ENCODE data around the gene STH. TPM values are rescaled to one million over a fixed set of nuclear protein-coding genes. Genes with fewer than 3 reads are reported as not detected.

The STH gene
- total and polyA plus RNA-seq, 9 of the 15 experiments (the other 6 are each of a cell fraction or from before 2014, with no cell fraction given), result not detected

GRCh38 chr17:46010597-46011186 lies 11.6 kb downstream of the STH start:
- H3K4me1 ChIP-seq (replicated peaks in 1 of 2; ENCODE audit: control insufficient read depth in 2 of 2, insufficient read depth in 2 of 2, low read length in 2 of 2), result peaks cover 0 to 27% of the 10 kb centered on the region in 2 experiments; a peak in 4 of 5 replicates
- TF ChIP-seq ZNF121 (CRISPR knock-in tag; conservative IDR thresholded peaks at IDR 0.05), result no peak
- peak; percentile 42 to 55 (median 52); a peak in 4 of 6 replicates for TF ChIP-seq CTCF (IDR thresholded peaks at IDR 0.05 in 2 of 3, conservative IDR thresholded peaks at IDR 0.05 in 1 of 3; ENCODE audit: insufficient read depth in 2 of 3, low read depth in 1 of 3, low read length in 3 of 3)
- TF ChIP-seq NFXL1 (CRISPR knock-in tag; IDR thresholded peaks at IDR 0.05), result no peak
- TF ChIP-seq ZBTB5 (IDR thresholded peaks at IDR 0.05), result no peak
- no peak for TF ChIP-seq SUPT5H (IDR thresholded peaks at IDR 0.05)
- no peak for TF ChIP-seq ZNF263 (CRISPR knock-in tag; IDR thresholded peaks at IDR 0.05; ENCODE audit: borderline replicate concordance)
- no peak for TF ChIP-seq SAP30 (IDR thresholded peaks at IDR 0.05; ENCODE audit: borderline replicate concordance, insufficient read depth, low read depth, low read length, poor library complexity, severe bottlenecking)
- TF ChIP-seq RAD21 (CRISPR knock-in tag; conservative IDR thresholded peaks at IDR 0.05 in 1 of 2, IDR thresholded peaks at IDR 0.05 in 1 of 2), result peak in 1 of 2 experiments; percentile 46; a peak in 2 of 4 replicates
- TF ChIP-seq KAT2B (IDR thresholded peaks at IDR 0.05; ENCODE audit: low read depth, low read length), result no peak
- TF ChIP-seq ZFP36 (IDR thresholded peaks at IDR 0.05; ENCODE audit: low read depth, low read length, partially characterized antibody), result no peak
- TF ChIP-seq NFYB (IDR thresholded peaks at IDR 0.05; ENCODE audit: extremely low read depth, insufficient read length), result no peak
- no peak for TF ChIP-seq MEF2D (tag; conservative IDR thresholded peaks at IDR 0.05; ENCODE audit: low read depth)
- peak; percentile 16; the same call in 1 of the 2 replicates for TF ChIP-seq SMC3 (conservative IDR thresholded peaks at IDR 0.05; ENCODE audit: insufficient read depth, low read depth, low read length)
- no peak for TF ChIP-seq ZNF12 (CRISPR knock-in tag; IDR thresholded peaks at IDR 0.05)
- no peak for TF ChIP-seq MAFF (IDR thresholded peaks at IDR 0.05; ENCODE audit: low read length)
- TF ChIP-seq ILK (tag; IDR thresholded peaks at IDR 0.05; ENCODE audit: borderline replicate concordance, low read depth), result no peak
- no peaks in the 10 kb centered on the region for H3K9me3 ChIP-seq (replicated peaks; ENCODE audit: control insufficient read depth, insufficient read depth, low read depth, low read length)
- intact Hi-C loops (cut with micrococcal nuclease), result no loop called here
- ATAC-seq (peak; percentile 80), FAIRE-seq (no peak), DNase-seq (ENCODE audit: extremely low read depth in 1 of 4, low spot score in 3 of 4) (peak in 2 of 4 experiments; percentile 25 to 47)
- H3K36me3 ChIP-seq (ENCODE audit: control insufficient read depth, insufficient read depth, low read length), result no peaks in the 10 kb centered on the region
- ChIA-PET POLR2A (interaction anchor here (0.8 to 1.4 kb wide), 2 partner anchors 24 to 29 kb away, joined by 3 read pairs; no protein-coding TSS in a partner anchor), CTCF (ENCODE audit: low intra/inter-chr PET ratio) (no interaction called here)
- no peaks in the 10 kb centered on the region for H3K79me2 ChIP-seq (ENCODE audit: control insufficient read depth, insufficient read depth, low read length)
- 0 out of 2 replicates have a peak overlapping the region, but pooled peaks have one; percentile 8 for H2AFZ ChIP-seq (ENCODE audit: low read depth, low read length)
- H3K4me2 ChIP-seq (ENCODE audit: insufficient read depth, low read length), result peak overlapping the region; percentile 14; the same call in 1 of the 2 replicates
- no TSS peak for BruUV-seq (replicated peaks)
- H3K9ac ChIP-seq (ENCODE audit: insufficient read depth in 1 of 2, low read depth in 2 of 2, low read length in 2 of 2), result peak overlapping the region in 1 of 2 experiments; percentile 77; a peak in 2 of 4 replicates
- no peaks in the 10 kb centered on the region for H3K9me1 ChIP-seq (ENCODE audit: control insufficient read depth, insufficient read depth, low read length)
- peaks cover 3 to 34% of the 10 kb centered on the region in 2 experiments; a peak in 3 of 5 replicates for H3K27me3 ChIP-seq (ENCODE audit: control insufficient read depth in 2 of 2, insufficient read depth in 2 of 2, low read length in 2 of 2)
- H3K4me3 ChIP-seq, result no peak overlapping the region
- WGBS (ENCODE audit: insufficient coverage, low coverage, missing lambda C conversion rate), result 20% methylated on average over 16 of the region's 16 CpGs
- no peak overlapping the region for H3K27ac ChIP-seq (ENCODE audit: extremely low read depth, low read depth, low read length)
- in situ Hi-C loops (cut with MboI), result no loop called here
- peaks cover 3% of the 10 kb centered on the region; the same call in 1 of the 2 replicates for H4K20me1 ChIP-seq (replicated peaks; ENCODE audit: control insufficient read depth, insufficient read depth, low read length)

Measured in K562 (cell line).